Kidney epithelial cell (primary cell): Measurements from ENCODE around the gene PTPN2. TPM values are rescaled to one million over a fixed set of nuclear protein-coding genes. Genes with fewer than 3 reads are reported as not detected.

Experiments used
- DNase-seq: peaks from one replicate; pipeline ENCODE4 v3.0.0-alpha.2; 2010; ENCODE audit warnings: low read depth
- H3K27me3 ChIP-seq: 2 replicates; pipeline ENCODE4 v1.6.0; 2011; ENCODE audit warnings: low read length; ENCODE audit not compliant: control insufficient read depth, insufficient read depth
- H3K36me3 ChIP-seq: 2 replicates; pipeline ENCODE4 v1.5.1; 2011; ENCODE audit warnings: low read length; ENCODE audit not compliant: control insufficient read depth, insufficient read depth
- H3K4me3 ChIP-seq: 2 replicates; pipeline ENCODE4 v1.5.1; 2011; ENCODE audit warnings: low read depth, mild to moderate bottlenecking, control low read depth, low read length
- CTCF ChIP-seq: IDR thresholded peaks from 2 replicates; pipeline ENCODE4 v1.5.1; 2011; ENCODE audit warnings: mild to moderate bottlenecking, moderate library complexity, low read length, control low read depth, inconsistent platforms; ENCODE audit not compliant: insufficient read depth, poor library complexity, severe bottlenecking
- total RNA-seq: library from RNA; depleted of rRNA; stranded (reverse); fragments of >200 nt; gene quantifications from 2 replicates; pipeline ENCODE4 v1.2.3, GENCODE V29; 2015

PTPN2 gene
- total RNA-seq, 1 donor from 2014 or later: 38.5 TPM

GRCh38 chr18:12838178-12838634 lies 45.8 kb downstream of the PTPN2 start:
- H3K4me3 ChIP-seq: no peak overlapping the region

GRCh38 chr18:12837747-12838146 lies 46.3 kb downstream of the PTPN2 start:
- no peak for DNase-seq
- H3K36me3 ChIP-seq: no peaks in the 10 kb centered on the region
- H3K4me3 ChIP-seq: no peak overlapping the region
- no peak for TF ChIP-seq CTCF
- no peaks in the 10 kb centered on the region for H3K27me3 ChIP-seq

More at GRCh38 chr18:12838178-12838634, 45.8 kb downstream of the PTPN2 start:
- H3K36me3 ChIP-seq: no peaks in the 10 kb centered on the region
- DNase-seq: peak; percentile 93
- H3K27me3 ChIP-seq: no peaks in the 10 kb centered on the region
- no peak for TF ChIP-seq CTCF

- Histone ChIP-seq H3K4me3 (no peak overlapping the region), H3K27me3 (no peaks in the 10 kb centered on the region), H3K36me3 (no peaks in the 10 kb centered on the region)
- no peak for DNase-seq
- no peak for TF ChIP-seq CTCF
These were observed 47.5 kb downstream of the PTPN2 start for GRCh38 chr18:12836551-12836950.

GRCh38 chr18:12828116-12829051 lies 55.7 kb downstream of the PTPN2 start:
- no peak for DNase-seq
- no peak for TF ChIP-seq CTCF
- Histone ChIP-seq H3K4me3 (no peak overlapping the region), H3K36me3 (no peaks in the 10 kb centered on the region), H3K27me3 (no peaks in the 10 kb centered on the region)

- H3K36me3 ChIP-seq: no peaks in the 10 kb centered on the region
- DNase-seq: no peak
- H3K4me3 ChIP-seq: no peak overlapping the region
- no peak for TF ChIP-seq CTCF
- H3K27me3 ChIP-seq: no peaks in the 10 kb centered on the region
These were observed 56.4 kb downstream of the PTPN2 start for GRCh38 chr18:12827588-12827987.
